HTERT RPE-1 (cell line): ENCODE measurements around the gene P2RX3.
"Not testable (repeated sequence)": the region's sequence is repeated elsewhere in the genome, so short reads cannot be mapped to it uniquely, and the experiment has no call there.

ENCODE experiments used
- in situ Hi-C: fragments of 300-500 bp; cut with MboI; formaldehyde crosslinking; loops from 4 replicates; pipeline ENCODE4 v1.14.3; 2020; ENCODE audit warnings: low sequenced_read_pairs

P2RX3 gene

GRCh38 chr11:57348052-57348451, 9.9 kb downstream of the P2RX3 start:
- in situ Hi-C loops: no loop called here

- in situ Hi-C loops: no loop called here
Observed at GRCh38 chr11:57348636-57349313, 10.6 kb downstream of the P2RX3 start.

- in situ Hi-C loops: no loop called here
Observed at GRCh38 chr11:57349491-57350274, 11.5 kb downstream of the P2RX3 start.

GRCh38 chr11:57353036-57353435, 14.9 kb downstream of the P2RX3 start:
- in situ Hi-C loops: no loop called here

GRCh38 chr11:57353446-57353845, 15.3 kb downstream of the P2RX3 start:
- in situ Hi-C loops: no loop called here

- in situ Hi-C loops: no loop called here
Observed at GRCh38 chr11:57353852-57354251, 15.7 kb downstream of the P2RX3 start.

GRCh38 chr11:57354699-57355098, 16.5 kb downstream of the P2RX3 start:
- in situ Hi-C loops: no loop called here

GRCh38 chr11:57356268-57356667, 18.1 kb downstream of the P2RX3 start:
- in situ Hi-C loops: no loop called here

- in situ Hi-C loops: no loop called here
Observed at GRCh38 chr11:57357310-57357709, 19.2 kb downstream of the P2RX3 start.

GRCh38 chr11:57357856-57358255, 19.7 kb downstream of the P2RX3 start:
- in situ Hi-C loops: no loop called here

GRCh38 chr11:57358543-57358961, 20.4 kb downstream of the P2RX3 start:
- in situ Hi-C loops: no loop called here

- in situ Hi-C loops: no loop called here
Observed at GRCh38 chr11:57358991-57359390, 20.8 kb downstream of the P2RX3 start.

GRCh38 chr11:57359396-57359795, 21.2 kb downstream of the P2RX3 start:
- in situ Hi-C loops: no loop called here

- in situ Hi-C loops: no loop called here
Observed at GRCh38 chr11:57359896-57360690, 21.9 kb downstream of the P2RX3 start.

GRCh38 chr11:57360991-57361390, 22.8 kb downstream of the P2RX3 start:
- in situ Hi-C loops: no loop called here

GRCh38 chr11:57361420-57361819, 23.3 kb downstream of the P2RX3 start:
- in situ Hi-C loops: not testable (repeated sequence)

GRCh38 chr11:57361926-57362325, 23.8 kb downstream of the P2RX3 start:
- in situ Hi-C loops: no loop called here

- in situ Hi-C loops: no loop called here
Observed at GRCh38 chr11:57363131-57364080, 25.3 kb downstream of the P2RX3 start.

GRCh38 chr11:57364851-57365660, 26.9 kb downstream of the P2RX3 start:
- in situ Hi-C loops: no loop called here
